SK-N-MC (cell line): Measurements from ENCODE around the gene BLVRA.
A peak's percentile ranks its signal among the peaks of the same experiment; 100 is the strongest.
"Not testable (repeated sequence)": the region's sequence is repeated elsewhere in the genome, so short reads cannot be mapped to it uniquely, and the experiment has no call there.

Source experiments
- DNase-seq: peaks from one replicate; pipeline ENCODE4 v3.0.0-alpha.2; 2011; ENCODE audit warnings: low read depth, low spot score
- H3K27ac ChIP-seq: fragments of 200-600 bp; sonication (generic); 2 replicates; pipeline ENCODE4 v1.5.1; 2016; ENCODE audit warnings: mixed run types
- H3K36me3 ChIP-seq: fragments of 200-600 bp; sonication (generic); 2 replicates; pipeline ENCODE4 v1.6.1; 2017; ENCODE audit warnings: antibody characterized with exemption, low read length, mixed read lengths; ENCODE audit not compliant: insufficient read depth
- H3K4me3 ChIP-seq: fragments of 200-600 bp; sonication (generic); 2 replicates; pipeline ENCODE4 v1.5.1; 2016
- H3K9ac ChIP-seq: fragments of 200-600 bp; sonication (generic); 2 replicates; pipeline ENCODE4 v1.8.0; 2017; ENCODE audit warnings: mixed run types, mixed read lengths; ENCODE audit not compliant: insufficient read length
- H3K9me3 ChIP-seq: fragments of 200-600 bp; sonication (generic); 2 replicates; pipeline ENCODE4 v1.6.1; 2017; ENCODE audit warnings: low read depth, mild to moderate bottlenecking, antibody characterized with exemption, low read length, moderate library complexity, mixed read lengths
- EZH2 ChIP-seq: fragments of 200-600 bp; sonication (generic); IDR thresholded peaks from one replicate; pipeline ENCODE4 v1.6.1; 2017; ENCODE audit warnings: antibody characterized with exemption
- FOXP2 ChIP-seq: optimal IDR thresholded peaks from 2 replicates; pipeline ENCODE3; 2011; ENCODE audit warnings: mild to moderate bottlenecking, moderate library complexity; ENCODE audit not compliant: insufficient read depth; ENCODE audit errors: extremely low read length, control extremely low read depth
- POLR2AphosphoS5 ChIP-seq: IDR thresholded peaks from 2 replicates; pipeline ENCODE4 v1.6.1; 2012; ENCODE audit warnings: mild to moderate bottlenecking, low read depth, low read length, borderline replicate concordance

BLVRA gene

GRCh38 chr7:43758029-43758821 is at the start of gene BLVRA:
BLVRA (plus strand) TSS chr7:43758680; CDS start chr7:43771159, 12,479 bp downstream.
- no peak for DNase-seq
- no peaks in the 10 kb centered on the region for H3K9me3 ChIP-seq
- TF ChIP-seq POLR2AphosphoS5 (no peak; the same call in 1 of the 2 replicates), FOXP2 (no peak), EZH2 (no peak)
- H3K9ac ChIP-seq: peak within 1 kb of the TSS; percentile 78
- H3K27ac ChIP-seq: no peak within 1 kb of the TSS
- no peaks in the 10 kb centered on the region for H3K36me3 ChIP-seq
- peak within 1 kb of the TSS; percentile 88 for H3K4me3 ChIP-seq

DNA sequence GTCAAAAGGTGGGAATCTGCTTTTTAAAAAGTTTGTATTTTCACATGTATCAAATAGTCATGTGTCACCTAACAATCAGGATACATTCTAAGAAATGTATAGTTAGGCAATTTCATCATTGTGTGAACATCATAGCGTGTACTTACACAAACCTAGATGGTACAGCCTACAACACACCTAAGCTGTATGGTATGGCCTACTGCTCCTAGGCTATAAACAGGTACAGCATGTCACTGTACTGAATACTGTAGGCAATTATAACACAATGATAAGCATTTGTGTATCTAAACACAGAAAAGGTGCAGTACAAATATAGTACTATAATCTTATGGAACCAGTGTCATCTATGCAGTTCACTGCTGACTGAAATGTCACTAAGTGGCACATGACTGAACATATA is 47.0 kb upstream of the BLVRA start:
- Histone ChIP-seq H3K9ac (no peak overlapping the region), H3K36me3 (peaks cover 45% of the 10 kb centered on the region), H3K27ac (no peak overlapping the region), H3K4me3 (no peak overlapping the region), H3K9me3 (peaks cover 2% of the 10 kb centered on the region; the same call in 1 of the 2 replicates)
- DNase-seq: no peak
- TF ChIP-seq EZH2: no peak
- TF ChIP-seq FOXP2: no peak
- no peak for TF ChIP-seq POLR2AphosphoS5

- not testable (repeated sequence) for DNase-seq, H3K9ac ChIP-seq, H3K27ac ChIP-seq, H3K9me3 ChIP-seq, H3K4me3 ChIP-seq
- H3K36me3 ChIP-seq: peaks cover 31% of the 10 kb centered on the region
Observed at GRCh38 chr7:43715966-43716365, 42.5 kb upstream of the BLVRA start.

DNA sequence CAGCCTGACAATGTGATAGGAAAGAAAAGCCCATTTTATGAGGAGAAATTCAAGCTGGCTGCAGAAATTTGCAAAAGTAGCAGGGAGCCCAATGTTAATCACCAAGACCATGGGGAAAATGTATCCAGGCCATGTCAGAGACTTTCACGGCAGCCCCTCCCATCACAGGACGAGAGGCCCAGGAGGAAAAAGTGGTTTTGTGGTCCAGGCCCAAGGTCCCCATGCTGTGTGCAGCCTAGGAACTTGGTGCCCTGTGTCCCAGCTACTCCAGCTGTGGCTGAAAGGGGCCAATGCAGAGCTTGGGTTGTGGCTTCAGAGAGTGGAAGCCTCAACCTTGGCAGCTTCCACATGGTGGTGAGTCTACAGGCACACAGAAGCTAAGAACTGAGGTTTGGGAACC is 41.9 kb upstream of the BLVRA start:
- peaks cover 25% of the 10 kb centered on the region for H3K36me3 ChIP-seq
- TF ChIP-seq POLR2AphosphoS5: no peak
- no peak for TF ChIP-seq FOXP2
- TF ChIP-seq EZH2: no peak
- H3K9me3 ChIP-seq: no peaks in the 10 kb centered on the region
- DNase-seq: no peak
- H3K4me3 ChIP-seq: no peak overlapping the region
- H3K27ac ChIP-seq: no peak overlapping the region
- no peak overlapping the region for H3K9ac ChIP-seq

GRCh38 chr7:43721193-43721806 is 37.2 kb upstream of the BLVRA start:
- Histone ChIP-seq H3K36me3 (peaks cover 22% of the 10 kb centered on the region), H3K4me3 (no peak overlapping the region), H3K9me3 (no peaks in the 10 kb centered on the region), H3K9ac (no peak overlapping the region), H3K27ac (no peak overlapping the region)
- TF ChIP-seq EZH2 (no peak), POLR2AphosphoS5 (no peak)
- no peak for DNase-seq

DNA sequence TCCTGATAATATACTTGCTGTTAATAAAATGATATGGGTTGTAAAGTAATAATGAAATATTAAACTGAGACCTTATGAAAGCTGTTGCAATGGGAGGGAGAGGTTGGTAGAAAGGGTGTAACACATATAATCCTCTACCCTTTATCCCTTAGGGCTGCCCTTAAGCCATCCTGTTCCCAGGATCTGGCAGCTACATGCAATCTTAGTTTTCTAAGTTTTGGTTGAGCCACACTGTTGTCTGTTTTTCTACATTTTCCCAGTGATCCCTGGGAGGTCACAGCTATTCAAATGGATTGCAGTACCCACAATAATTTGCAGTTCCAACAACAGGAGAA is 35.5 kb upstream of the BLVRA start:
- TF ChIP-seq POLR2AphosphoS5: no peak
- no peak for TF ChIP-seq EZH2
- no peak for TF ChIP-seq FOXP2
- no peak overlapping the region for H3K27ac ChIP-seq
- peaks cover 6% of the 10 kb centered on the region; the same call in 1 of the 2 replicates for H3K9me3 ChIP-seq
- no peak overlapping the region for H3K4me3 ChIP-seq
- H3K9ac ChIP-seq: no peak overlapping the region
- no peak for DNase-seq
- H3K36me3 ChIP-seq: peaks cover 36% of the 10 kb centered on the region

DNA sequence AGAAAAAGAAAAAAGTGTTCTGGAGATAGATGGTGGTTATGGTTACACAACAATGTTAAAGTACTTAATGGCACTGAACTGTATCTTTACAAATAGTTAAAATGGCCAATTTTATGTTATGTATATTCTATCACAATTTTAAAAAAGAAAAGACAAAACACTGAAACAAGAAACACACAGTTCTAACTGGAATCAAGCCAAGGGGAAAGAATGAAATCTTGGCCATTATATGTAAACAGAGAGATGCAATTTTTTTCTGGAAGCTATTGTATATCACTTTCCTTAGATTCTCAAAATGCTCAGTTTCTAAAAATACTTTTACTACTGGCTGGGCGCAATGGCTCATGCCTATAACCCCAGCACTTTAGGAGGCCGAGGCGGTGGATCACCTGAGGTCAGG is 33.2 kb upstream of the BLVRA start:
- Histone ChIP-seq H3K36me3 (peaks cover 36% of the 10 kb centered on the region), H3K9me3 (peaks cover 6% of the 10 kb centered on the region; the same call in 1 of the 2 replicates), H3K4me3 (no peak overlapping the region), H3K27ac (no peak overlapping the region), H3K9ac (no peak overlapping the region)
- DNase-seq: no peak
- no peak for TF ChIP-seq FOXP2
- no peak for TF ChIP-seq POLR2AphosphoS5
- no peak for TF ChIP-seq EZH2

- H3K27ac ChIP-seq: no peak overlapping the region
- peaks cover 6% of the 10 kb centered on the region; the same call in 1 of the 2 replicates for H3K9me3 ChIP-seq
- peaks cover 29% of the 10 kb centered on the region for H3K36me3 ChIP-seq
- no peak overlapping the region for H3K4me3 ChIP-seq
- TF ChIP-seq EZH2 (no peak), POLR2AphosphoS5 (no peak), FOXP2 (no peak)
- H3K9ac ChIP-seq: no peak overlapping the region
- DNase-seq: no peak
Observed at GRCh38 chr7:43726466-43726865, 32.0 kb upstream of the BLVRA start.
